Type B pancreatic cell (in vitro differentiated cells): ENCODE results near the gene ZNF655. TPM values are rescaled to one million over a fixed set of nuclear protein-coding genes. Genes with fewer than 3 reads are reported as not detected.

Source experiments
- DNase-seq: peaks from one replicate; pipeline ENCODE4 v3.0.0; 2021; ENCODE audit warnings: mixed read lengths; ENCODE audit not compliant: unreplicated experiment; ENCODE audit errors: extremely low spot score
- H3K27ac Mint-ChIP-seq: 2 replicates; pipeline ENCODE4 v1.8.0; 2021; ENCODE audit warnings: mild to moderate bottlenecking, mixed read lengths
- H3K27me3 Mint-ChIP-seq: 2 replicates; pipeline ENCODE4 v1.8.0; 2021; ENCODE audit warnings: mixed read lengths
- H3K36me3 Mint-ChIP-seq: 2 replicates; pipeline ENCODE4 v1.8.0; 2021; ENCODE audit warnings: mixed read lengths
- H3K4me1 Mint-ChIP-seq: one replicate; pipeline ENCODE4 v1.8.0; 2021; ENCODE audit warnings: mixed read lengths; ENCODE audit not compliant: unreplicated experiment
- H3K4me3 Mint-ChIP-seq: 2 replicates; pipeline ENCODE4 v1.8.0; 2021; ENCODE audit warnings: mild to moderate bottlenecking, mixed read lengths
- H3K9me3 Mint-ChIP-seq: 2 replicates; pipeline ENCODE4 v1.8.0; 2021; ENCODE audit warnings: mixed read lengths
- total RNA-seq: library from RNA; stranded (reverse); gene quantifications from 2 replicates; pipeline ENCODE4 v1.2.1, GENCODE V29; 2021; ENCODE audit warnings: low replicate concordance
- TF ChIP-seq, protein P1 (sequence below): fragments of 200-600 bp; sonication (generic); conservative IDR thresholded peaks from 2 replicates; pipeline ENCODE4 v1.5.0; 2021; ENCODE audit warnings: antibody characterized with exemption, mild to moderate bottlenecking

Gene ZNF655
- total RNA-seq, 1 donor from 2014 or later = 69.2 TPM

DNA sequence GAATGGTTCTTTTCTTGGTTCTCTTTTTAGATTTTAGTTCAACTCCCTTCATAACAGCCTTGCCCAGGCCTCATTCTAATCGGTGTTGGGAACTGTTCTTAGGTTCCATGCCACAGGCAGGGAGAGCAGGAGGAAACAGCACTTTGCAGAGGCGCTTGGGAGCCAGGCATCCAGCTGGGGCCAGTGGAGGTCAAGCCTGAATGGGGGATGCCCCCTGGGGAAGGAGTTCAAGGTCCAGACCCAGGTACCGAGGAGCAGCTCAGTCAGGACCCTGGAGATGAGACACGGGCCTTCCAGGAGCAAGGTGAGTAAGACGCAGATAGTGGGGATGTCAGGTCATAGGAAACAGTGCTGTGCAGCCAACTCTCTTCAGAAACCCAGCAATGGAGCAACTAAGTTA, 62.8 kb downstream of the ZNF655 start:
- H3K27ac Mint-ChIP-seq = no peak overlapping the region
- no peaks in the 10 kb centered on the region for H3K9me3 Mint-ChIP-seq
- H3K36me3 Mint-ChIP-seq = peaks cover 34% of the 10 kb centered on the region
- H3K4me1 Mint-ChIP-seq = peaks cover 25% of the 10 kb centered on the region
- H3K27me3 Mint-ChIP-seq = no peaks in the 10 kb centered on the region
- TF ChIP-seq, protein P1, sequence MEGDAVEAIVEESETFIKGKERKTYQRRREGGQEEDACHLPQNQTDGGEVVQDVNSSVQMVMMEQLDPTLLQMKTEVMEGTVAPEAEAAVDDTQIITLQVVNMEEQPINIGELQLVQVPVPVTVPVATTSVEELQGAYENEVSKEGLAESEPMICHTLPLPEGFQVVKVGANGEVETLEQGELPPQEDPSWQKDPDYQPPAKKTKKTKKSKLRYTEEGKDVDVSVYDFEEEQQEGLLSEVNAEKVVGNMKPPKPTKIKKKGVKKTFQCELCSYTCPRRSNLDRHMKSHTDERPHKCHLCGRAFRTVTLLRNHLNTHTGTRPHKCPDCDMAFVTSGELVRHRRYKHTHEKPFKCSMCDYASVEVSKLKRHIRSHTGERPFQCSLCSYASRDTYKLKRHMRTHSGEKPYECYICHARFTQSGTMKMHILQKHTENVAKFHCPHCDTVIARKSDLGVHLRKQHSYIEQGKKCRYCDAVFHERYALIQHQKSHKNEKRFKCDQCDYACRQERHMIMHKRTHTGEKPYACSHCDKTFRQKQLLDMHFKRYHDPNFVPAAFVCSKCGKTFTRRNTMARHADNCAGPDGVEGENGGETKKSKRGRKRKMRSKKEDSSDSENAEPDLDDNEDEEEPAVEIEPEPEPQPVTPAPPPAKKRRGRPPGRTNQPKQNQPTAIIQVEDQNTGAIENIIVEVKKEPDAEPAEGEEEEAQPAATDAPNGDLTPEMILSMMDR = no peak
- no peak overlapping the region for H3K4me3 Mint-ChIP-seq
- peak; percentile 29 for DNase-seq

DNA sequence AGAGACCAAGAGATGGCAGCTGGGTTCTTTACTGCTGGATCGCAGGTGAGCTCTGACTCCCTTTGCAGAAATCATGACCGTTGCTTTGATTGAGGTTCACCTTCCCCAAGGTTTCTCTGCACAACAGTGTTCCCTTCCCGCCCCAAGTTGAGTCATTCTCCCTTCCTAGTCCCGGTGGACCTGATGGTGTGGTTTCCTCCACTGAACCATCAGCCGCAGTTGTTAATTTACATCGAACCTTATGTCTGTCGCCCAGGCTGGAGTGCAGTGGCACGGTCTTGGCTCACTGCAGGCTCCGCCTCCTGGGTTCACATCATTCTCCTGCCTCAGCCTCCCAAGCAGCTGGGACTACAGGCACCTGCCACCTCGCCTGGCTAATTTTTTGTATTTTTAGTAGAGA, 64.2 kb downstream of the ZNF655 start:
- no peak for DNase-seq
- no peak overlapping the region for H3K27ac Mint-ChIP-seq
- H3K36me3 Mint-ChIP-seq = peaks cover 43% of the 10 kb centered on the region
- no peaks in the 10 kb centered on the region for H3K9me3 Mint-ChIP-seq
- H3K27me3 Mint-ChIP-seq = no peaks in the 10 kb centered on the region
- H3K4me3 Mint-ChIP-seq = no peak overlapping the region
- peaks cover 13% of the 10 kb centered on the region for H3K4me1 Mint-ChIP-seq
- TF ChIP-seq, protein P1 = no peak

DNA sequence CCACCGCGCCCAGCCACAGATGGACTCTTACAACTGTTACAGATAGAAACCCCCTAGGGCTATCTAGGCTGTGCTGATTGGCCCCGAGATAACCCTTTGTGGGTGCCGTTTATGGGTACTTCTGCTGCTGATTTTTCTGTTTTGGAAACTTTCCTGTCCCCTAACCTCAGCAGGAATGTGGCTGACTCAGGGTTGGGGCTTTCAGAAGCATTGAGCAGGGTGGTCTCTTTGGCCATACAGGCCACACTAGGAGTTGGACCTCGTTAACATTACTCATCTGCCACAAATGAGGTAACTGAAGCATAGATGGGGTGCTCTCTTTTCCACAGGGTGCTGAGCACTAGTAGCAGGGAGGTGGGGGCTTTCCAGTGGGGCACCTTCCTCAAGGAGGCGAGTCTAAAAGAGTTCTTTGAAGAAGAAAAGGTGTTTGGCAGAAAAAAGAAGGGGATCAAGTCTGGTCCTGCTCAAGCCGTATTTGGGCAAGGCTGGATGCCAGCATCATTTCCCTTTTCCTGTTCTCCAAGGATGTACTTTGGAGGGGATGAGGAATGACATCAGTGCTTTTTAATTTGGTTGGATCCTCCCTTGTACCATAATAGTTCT, 64.8 kb downstream of the ZNF655 start:
- H3K27ac Mint-ChIP-seq = peak overlapping the region; percentile 48
- peak; percentile 10 for DNase-seq

DNA sequence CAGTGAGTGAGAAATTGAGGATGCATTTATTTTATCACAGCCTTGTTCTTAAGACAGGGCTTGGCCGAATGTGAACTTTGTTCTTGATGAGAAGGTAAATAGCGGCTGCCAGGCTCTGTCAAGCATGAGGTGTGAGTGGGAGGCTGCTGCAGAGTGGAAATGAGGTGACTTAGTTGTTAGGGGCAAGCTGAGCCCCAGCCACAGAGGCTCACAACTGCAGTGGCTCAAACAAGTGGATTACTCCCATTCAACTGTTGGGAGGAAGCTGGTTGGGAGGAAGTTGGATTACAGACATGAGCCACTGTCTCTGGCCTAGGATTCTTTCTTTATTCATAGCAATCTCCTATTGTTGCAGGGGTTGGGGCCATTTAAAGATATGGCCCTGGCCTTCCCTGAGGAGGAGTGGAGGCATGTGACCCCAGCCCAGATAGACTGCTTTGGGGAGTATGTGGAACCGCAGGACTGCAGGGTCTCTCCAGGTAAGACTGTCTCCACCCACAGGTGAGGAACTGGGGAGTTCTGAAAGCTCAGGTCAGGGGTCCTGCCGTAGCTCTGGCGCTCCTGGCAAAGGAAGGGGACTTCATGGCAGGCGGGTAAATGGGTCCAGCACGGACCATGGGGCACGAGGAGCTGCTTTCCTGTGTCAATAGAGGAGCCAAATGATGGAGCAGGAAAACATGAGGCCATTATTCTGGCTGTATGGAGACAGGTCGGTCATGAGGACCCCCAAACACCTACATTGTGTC, 65.4 kb downstream of the ZNF655 start:
- H3K27ac Mint-ChIP-seq = peak overlapping the region; percentile 48
- H3K27me3 Mint-ChIP-seq = no peaks in the 10 kb centered on the region
- TF ChIP-seq, protein P1 = no peak
- peaks cover under 1% of the 10 kb centered on the region for H3K4me1 Mint-ChIP-seq
- DNase-seq = peak; percentile 32
- H3K9me3 Mint-ChIP-seq = no peaks in the 10 kb centered on the region
- no peak overlapping the region for H3K4me3 Mint-ChIP-seq
- H3K36me3 Mint-ChIP-seq = peaks cover 43% of the 10 kb centered on the region

More for the DNA sequence above, 64.8 kb downstream of the ZNF655 start:
- Mint-ChIP-seq H3K4me1 (peaks cover 7% of the 10 kb centered on the region), H3K36me3 (peaks cover 43% of the 10 kb centered on the region), H3K27me3 (no peaks in the 10 kb centered on the region), H3K9me3 (no peaks in the 10 kb centered on the region), H3K4me3 (no peak overlapping the region)
- TF ChIP-seq, protein P1 = no peak

DNA sequence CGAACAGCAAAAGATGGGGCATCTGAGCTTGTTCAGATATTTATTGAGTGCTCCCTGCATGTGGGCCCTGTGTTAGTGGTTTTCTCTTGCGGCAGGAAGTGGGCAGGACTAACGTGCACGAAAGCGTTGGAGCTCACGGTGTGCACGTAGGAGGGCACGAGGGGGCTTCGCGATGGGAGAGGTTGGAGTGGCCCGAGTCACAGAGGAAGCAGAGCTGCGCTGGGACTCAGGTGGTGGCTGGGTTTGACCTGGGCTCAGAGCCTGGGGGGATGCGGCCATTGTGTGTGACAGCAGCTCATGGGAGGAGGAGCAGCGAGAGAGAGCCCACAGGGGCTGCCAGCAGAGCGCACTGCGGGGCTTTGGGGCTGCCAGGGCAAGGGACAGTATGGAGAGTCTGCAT, 66.0 kb downstream of the ZNF655 start:
- Mint-ChIP-seq H3K36me3 (peaks cover 38% of the 10 kb centered on the region), H3K27me3 (no peaks in the 10 kb centered on the region), H3K9me3 (no peaks in the 10 kb centered on the region), H3K4me3 (no peak overlapping the region), H3K27ac (no peak overlapping the region), H3K4me1 (no peaks in the 10 kb centered on the region)
- TF ChIP-seq, protein P1 = no peak
- DNase-seq = peak; percentile 61
